Transverse colon (tissue), 4 donors: ENCODE results near the gene LDLRAD4.

Source experiments
- CTCF ChIP-seq, 5 experiments: fragments of 200-600 bp in 3 of 5; fragments of 450-650 bp in 2 of 5; sonication (generic) in 3 of 5; IDR thresholded peaks; 1 replicate in 2 of 5; 2 replicates in 3 of 5; pipeline ENCODE4 v1.5.1; 2016 to 2017; ENCODE audit warnings: antibody characterized with exemption in 5 of 5, inconsistent platforms in 3 of 5, mild to moderate bottlenecking in 2 of 5, moderate library complexity in 1 of 5
- POLR2A ChIP-seq: fragments of 450-650 bp; IDR thresholded peaks from one replicate; pipeline ENCODE4 v1.6.1; 2016; ENCODE audit warnings: antibody characterized with exemption, mild to moderate bottlenecking, moderate library complexity
- POLR2AphosphoS5 ChIP-seq, 3 donors: sonication (generic); formaldehyde crosslinking; IDR thresholded peaks; one replicate each; pipeline ENCODE4 v1.6.1; 2016; ENCODE audit warnings: antibody characterized with exemption in 3 of 3

GRCh38 chr18:13265911-13266217 is 47.3 kb downstream of the LDLRAD4 start:
- TF ChIP-seq CTCF (IDR thresholded peaks at IDR 0.05): no peak
- no peak for TF ChIP-seq POLR2AphosphoS5 (IDR thresholded peaks at IDR 0.05)
- TF ChIP-seq POLR2A: no peak
